Activated CD4-positive, CD25-positive, alpha-beta regulatory T cell treated with anti-CD3 and anti-CD28 coated beads, Interleukin-2, amount 50 U/mL, for 16 hours (primary cell): ENCODE data around the gene SEPSECS.

Experiments
- DNase-seq: peaks from one replicate; pipeline ENCODE4 v3.0.0-alpha.2; 2020; ENCODE audit warnings: low read depth, low spot score

Gene SEPSECS

DNA sequence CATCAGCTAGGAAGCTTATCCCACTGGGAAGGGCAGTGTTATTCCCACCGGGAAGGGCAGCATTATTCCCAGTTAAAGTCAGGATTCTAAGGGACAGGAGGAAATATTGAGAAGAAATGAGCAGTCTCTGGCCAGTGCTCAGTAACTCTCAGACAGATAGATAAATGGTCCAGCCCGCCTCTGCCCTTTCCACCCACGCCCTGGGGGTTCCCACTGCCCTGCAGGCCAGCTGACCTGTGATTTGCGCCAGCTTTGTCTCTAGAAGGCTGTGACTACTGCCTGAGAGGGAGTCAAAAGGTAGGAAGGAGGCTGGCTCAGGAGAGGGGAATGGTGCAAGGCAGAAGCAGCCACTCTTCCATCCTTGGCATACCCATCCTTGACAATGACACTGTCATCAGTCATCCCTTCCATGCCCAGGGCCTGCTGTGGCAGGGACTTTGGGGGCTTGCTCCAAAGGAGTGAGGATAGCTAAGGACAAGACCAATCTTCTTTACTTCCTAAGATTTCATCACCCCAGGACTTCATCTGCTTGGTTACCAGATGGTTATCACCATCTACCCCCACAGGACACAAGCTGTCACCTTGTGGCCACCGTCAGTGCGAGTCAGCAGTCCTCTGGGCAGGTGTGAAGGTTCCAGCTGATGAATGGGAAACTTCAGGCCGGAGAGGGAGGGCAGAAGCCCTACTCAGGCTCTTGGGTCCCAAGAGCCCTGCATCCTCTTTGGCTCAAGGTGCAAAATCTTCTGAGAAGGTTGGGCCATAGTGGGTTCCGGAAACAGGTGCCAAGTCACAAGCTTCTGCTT, 49.5 kb downstream of the SEPSECS start:
- no peak for DNase-seq

DNA sequence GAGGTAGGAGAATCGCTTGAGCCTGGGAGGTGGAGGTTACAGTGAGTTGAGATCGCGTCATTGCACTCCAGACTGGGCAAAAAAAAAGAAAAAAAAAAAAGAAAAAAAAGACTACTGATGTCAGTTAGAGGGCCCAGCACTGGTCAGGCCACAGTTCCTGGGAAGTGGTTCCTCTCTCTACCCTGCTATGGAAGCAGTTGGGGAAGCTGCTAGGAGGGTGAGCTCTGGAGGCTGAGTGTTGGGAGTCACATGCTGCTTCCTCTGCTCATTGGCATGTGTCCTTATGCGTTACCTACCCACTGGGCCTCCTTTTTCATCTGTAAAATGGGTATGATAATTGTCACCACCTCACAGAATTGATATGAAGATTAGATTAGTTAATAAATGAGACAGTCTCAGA, 50.7 kb downstream of the SEPSECS start:
- DNase-seq, result no peak

DNA sequence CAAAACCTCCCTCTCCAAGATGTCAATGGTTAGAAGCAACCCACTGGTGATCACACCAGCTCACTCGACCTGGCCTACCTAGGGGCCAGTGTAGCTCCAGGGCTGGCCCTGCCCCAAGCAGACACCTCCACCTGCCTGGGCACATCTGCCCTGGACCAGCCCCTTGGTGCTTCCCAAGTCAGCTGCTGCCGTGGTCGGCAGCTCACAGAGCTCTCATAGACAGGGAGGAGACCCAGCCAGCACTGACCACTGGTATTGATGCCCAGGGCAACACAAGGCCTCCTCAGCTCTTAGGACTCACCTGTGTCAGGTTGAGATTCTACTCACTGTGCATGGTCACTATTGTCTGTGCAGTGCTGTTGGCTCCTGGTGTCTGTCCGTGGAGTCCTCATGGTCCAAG, 51.7 kb downstream of the SEPSECS start:
- DNase-seq, result no peak

DNA sequence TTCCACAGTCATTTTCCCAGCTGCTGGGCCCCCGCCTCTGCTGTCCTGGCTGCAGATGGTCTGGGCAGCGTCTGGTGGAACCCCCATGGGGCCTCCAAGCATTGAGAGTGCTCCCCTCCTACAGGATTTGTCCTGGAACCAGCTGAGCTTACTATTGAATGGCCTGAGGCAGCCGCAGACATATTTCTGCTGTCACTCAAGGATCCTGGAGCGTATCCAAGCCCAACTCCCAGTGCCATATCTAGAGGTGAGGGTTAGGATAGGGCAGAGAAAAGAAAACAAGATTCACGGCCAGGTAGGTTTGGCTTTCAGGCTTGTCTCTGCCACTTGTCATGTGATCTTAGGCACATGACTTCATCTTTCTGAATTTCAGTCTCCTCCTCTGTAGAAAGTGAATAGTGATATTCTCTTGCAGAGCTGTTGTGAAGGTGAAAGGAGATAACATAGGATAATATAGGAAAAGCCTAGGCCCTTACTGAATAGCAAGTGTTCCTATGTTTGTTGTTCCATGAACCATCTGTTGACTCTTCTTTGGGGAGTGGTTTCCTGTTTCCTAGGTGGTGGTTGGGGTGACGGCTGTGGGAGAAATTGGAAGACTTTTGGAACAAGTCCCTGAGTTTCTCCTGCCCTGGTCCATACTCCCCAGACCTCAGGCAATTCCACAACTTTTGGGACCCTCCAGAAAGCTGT, 52.3 kb downstream of the SEPSECS start:
- no peak for DNase-seq

DNA sequence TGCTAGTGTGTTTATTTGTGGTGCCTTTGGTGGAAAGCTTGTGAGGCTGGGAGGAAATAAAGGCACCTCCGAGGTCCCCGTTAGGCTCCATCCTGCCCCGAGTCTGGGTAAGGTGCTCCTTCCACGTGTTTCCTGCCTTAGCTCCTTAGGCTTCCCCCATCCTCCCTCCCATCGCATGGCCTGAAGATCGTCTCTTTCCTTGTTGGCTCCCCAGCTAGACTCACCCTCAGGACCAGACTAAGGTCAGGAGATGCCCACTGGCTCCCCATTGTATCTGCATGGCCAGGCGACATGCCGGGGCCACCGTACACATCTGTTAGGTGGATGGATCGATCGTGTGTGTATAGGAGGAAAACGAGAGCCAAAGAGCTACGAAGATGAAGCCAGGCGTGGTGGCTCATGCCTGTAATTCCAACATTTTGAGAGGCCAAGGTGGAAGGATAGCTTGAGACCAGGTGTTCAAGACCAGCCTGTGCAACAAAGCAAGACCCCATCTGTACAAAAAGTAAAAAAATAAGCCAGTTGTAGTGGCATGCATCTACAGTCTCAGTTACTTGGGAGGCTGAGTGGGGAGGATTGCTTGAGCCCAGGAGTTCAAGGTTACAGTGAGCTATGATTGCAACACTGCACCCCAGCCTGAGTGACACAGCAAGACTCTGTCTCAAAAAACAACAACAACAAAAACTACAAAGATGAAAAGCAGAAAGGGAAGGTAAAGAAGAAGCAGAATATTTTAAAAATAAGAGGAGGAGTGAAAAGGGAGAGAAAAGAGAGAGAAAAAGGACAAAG, 53.7 kb downstream of the SEPSECS start:
- DNase-seq, result no peak

DNA sequence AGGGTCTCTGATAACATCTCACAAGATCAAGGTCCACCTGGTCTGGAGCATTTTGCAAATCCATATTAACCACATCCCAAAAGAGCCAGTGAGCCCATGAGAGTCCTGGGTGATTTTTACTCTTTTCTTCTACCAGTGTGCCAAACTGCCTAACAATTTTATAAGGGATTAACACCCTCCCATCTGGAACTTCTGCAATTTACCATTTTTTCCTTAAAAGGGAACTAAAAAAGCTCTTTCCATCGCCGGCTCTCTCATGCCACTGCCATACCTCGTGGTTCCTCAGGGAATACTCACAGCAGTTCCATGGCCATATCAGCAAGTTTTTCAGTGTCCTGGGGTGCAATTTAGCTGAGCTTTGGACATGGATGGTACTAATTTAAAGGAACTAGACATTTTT, 55.7 kb downstream of the SEPSECS start:
- DNase-seq, result no peak

DNA sequence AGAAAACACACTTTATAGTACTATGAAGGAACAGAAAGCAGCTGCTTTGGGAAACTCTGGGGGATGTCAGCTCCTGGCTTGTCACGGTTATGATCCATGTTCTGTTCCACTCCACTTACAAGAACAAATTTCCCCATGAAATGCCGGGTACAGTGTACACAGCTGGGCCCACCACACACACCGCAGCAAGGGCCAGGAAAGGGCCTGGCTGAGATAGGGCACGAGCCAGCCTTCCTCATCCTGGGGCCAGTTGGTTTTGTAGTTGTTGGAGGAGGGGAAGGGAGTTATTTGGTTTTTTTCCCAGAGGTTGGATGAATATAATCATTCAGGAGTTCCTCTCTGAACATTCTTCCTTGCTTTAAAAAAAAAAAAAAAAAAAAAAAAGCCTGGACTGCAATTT, 56.8 kb downstream of the SEPSECS start:
- no peak for DNase-seq

DNA sequence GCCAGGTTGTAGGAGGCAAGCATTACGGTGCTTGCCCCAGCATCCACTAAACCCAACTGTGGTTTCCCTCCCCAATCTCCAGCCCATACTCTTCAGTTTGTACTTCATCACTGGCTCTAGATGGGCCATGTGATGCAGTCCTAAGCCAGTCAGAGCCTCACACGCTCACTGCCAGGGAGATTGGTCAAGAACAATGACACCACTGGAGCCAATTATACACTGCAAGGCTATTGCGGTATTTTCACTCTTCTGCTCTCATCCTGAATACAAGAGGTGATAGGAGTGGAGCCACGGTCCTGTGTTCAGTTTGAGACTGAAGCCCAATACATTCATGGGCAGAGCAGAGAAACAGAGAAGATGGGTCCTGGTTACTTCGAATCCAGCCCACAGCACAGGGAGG, 58.4 kb downstream of the SEPSECS start:
- no peak for DNase-seq

DNA sequence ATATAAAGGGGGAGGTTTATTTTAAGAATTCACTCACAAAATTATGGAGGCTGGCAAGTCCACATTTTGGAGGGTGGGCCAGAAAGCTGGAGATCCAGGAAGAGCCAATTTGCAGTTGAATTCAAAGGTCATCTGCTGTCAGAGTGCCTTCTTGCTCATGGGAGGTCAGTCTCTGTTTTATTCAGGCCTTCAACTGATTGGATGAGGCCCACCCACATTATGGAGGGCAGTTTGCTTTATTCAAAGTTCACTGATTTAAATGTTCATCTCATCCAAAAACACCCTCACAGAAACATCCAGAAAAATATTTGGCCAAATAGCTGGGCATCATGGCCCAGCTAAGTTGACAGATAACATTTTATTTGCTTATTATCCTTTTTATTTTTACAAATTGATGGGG, 59.5 kb downstream of the SEPSECS start:
- DNase-seq, result no peak

DNA sequence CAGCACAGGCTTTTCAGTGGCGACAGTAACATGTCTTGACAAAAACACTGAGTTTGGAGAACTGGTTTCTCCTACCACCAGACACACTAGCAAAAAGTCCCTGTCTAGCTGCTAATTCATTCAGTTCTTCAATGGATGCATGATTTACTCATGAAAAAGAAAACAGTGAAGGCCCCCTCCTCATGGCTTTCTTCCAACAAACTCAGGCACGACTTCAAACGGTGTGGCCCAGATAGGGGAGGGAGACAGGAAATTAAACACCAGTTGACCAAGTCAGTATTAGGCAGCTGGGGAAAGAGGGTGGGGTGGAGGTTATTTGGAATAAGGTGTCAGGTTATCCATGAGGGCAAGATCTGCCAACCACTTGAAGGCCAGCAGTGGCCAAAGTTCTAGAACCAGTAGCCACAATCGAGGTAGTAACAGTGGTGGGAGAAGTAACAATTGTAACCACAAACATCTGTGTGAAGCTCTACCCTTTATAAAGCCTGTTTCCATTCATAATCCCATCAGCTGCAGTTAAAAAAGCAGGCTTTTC, 60.2 kb downstream of the SEPSECS start:
- DNase-seq, result no peak

DNA sequence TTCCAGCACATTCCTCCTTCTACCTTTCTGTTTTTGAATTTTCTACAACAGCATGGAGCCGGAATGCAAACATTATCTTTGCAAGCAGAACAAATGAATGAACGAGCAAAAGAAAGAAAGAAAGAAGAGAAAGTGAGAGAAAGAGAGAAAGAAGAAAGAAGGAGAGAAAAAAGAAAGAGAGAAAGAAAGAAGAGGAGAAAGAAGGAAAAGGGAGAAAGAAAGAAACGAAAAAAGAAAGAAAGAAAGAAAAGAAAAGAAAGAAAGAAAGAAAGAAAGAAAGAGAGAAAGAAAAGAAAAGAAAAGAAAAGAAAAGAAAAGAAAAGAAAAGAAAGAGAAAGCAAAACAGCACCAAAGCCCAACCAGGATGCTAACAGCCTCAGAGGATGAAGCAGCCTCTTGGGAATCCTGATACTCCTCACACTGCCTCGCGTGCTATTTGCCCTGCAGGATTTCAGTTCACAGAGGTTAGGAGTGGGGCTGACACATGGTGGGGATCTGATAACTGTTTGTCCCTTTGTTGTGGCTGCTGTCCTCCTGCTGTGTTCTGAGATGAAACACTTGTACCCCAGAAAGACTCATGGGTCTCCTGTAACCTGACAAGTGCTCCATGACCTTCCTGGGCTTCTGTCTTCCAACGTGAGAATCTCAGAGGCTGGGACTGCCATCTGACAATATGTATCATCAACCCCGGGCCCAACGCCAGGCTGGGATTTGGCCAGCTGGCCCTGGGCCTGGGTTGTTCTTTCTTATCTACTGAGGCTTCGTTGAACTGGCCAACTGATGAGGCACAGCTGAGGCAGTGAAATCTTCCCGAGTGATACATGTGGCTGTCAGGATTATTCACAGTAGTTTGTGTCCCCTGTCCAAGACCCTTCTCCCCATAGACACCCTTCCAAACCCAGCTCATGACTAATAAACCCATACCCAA, 61.0 kb downstream of the SEPSECS start:
- no peak for DNase-seq

DNA sequence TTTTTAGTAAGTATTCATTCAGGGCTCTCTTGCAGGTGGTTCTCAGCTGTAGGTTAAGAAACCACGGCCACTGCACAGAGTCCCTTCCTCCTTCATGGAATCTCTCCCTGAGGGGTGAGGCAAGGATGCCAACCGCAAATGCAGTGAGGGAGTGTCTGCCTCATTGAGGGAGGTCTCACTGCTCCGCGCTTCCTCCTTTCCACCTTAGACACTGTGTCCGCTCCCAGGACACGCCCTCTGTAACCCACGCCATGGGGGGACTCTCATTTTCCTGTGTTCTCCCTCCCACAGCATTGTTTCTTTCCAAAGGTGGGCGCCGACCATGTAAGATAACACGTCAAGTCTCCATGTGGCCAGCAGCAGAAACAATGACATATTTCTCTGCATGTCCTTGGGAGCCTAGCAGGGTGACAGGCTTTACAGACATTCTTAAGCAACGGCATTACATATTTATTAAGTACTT, 63.2 kb downstream of the SEPSECS start:
- no peak for DNase-seq

DNA sequence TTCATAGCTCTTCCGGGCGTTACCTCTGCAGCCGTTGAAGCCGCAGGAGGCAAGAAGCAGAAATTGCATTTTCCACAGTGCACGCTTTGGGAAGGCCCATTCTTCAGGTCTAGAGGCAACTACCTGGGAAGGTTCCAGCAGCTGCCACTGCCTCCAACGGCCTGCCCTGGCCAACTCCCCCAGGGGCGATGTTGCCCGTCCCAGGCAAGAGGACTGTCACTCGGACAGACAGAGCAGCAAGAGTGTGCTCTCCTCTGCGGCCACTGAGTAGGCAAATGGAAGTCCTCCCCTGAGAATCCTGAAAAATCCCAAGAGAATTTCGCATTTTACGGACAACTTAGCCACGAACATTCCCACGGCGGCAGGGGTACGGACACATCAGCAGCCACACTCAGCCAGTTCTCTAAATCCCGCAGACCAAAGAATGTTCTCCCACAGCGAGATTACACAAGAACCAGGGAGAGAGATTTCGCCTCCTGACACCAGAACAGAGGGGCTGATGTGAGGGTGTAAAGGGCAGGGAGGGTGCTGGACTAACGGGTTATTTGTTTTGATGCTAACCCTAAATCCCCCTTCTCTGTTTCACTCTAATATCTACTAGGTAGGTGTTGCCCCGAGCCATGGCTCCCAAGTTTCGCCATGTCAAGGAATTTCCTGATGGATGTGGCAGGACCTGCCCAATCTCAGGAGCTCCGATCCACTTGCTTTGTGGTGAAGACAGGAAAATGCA, 63.8 kb downstream of the SEPSECS start:
- DNase-seq, result no peak

DNA sequence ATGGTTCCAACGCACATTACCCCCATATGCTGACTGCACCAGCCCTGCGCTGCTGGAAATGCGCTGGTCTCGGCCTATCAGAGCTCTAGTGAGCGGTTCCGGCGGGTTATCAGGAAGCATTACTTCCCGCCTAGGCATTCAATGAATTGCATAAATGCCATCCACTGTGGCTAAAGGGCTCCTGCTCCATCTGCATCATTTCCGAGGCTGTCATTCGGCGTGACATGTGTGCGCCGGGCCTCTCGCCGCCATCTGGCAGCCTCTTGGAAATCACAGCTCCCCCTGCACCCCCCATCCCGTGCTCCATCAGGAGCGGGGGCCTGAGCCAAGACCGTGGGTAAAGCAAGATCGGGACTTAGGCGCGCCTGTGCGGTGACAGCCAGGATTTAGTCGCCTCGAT, 64.4 kb downstream of the SEPSECS start:
- DNase-seq, result no peak

DNA sequence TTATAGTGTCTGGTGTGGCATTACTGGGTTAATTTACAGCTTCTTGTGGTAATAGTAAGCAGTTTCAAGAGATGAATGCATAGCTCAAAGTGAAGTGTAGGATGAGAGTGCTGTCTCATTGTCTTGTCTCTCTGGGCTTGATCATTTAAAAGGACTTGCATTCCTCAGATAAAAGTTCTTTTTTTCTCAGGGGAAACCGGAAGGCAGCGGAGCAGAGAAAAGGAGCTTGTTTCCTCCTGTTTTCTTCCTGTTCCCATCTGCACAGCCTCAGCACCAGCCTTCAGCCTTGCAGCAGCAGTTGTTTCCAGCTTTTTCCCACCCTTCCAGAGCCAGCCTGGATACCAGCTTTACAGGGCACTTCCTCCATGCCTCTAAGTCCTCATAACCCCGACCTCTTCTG, 68.1 kb downstream of the SEPSECS start:
- DNase-seq, result no peak

DNA sequence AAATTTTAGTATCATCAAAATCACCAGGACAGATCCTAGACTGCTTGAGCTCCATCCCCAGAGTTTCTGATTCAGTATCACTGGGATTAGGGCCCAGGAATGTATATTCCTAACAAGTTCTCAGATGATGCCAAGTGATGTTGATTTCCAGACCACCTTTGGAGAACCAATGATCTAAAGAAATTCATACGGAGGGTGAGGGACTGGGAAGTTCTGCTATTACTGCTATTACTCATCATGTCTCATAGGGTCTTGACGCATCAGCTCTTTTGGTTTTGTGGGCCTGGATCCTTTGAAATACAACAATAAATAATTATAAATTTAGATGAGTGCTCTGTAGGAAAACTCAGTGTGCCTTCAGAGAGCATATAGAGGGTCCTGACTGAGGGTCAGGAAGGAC, 69.7 kb downstream of the SEPSECS start:
- no peak for DNase-seq

DNA sequence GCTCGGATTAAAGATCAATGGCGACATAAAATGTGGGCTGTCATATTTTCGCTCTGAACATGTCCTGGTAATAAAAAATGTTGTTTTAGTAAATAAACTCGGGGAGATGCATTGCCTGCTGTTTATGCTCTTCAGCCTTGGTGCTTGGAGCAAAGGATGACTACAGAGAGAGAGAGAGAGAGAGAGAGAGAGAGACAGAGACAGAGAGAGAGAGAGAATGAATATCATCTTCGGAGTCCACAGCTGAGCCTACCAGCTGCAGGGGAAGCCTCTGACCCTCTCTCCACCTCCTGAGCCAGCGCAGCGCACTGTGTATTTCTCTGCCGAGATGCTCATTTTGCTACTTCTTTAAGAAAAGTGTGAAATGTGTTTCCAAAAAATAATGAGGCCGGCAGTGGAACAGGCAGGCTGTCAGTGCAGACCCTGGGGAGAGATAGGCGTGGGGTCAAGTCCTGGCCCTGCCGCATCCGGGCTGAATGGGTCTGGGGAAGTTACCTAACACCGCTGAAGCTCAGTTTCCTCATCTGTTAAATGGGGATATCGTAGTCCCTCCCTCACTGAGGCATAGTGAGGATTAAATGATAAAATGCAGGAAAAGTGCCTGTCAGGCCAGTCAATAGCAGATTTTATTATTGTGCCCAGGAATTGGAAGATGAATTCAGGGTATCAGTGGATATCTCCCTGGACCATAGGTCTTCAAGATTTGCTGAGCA, 71.0 kb downstream of the SEPSECS start:
- DNase-seq, result no peak

DNA sequence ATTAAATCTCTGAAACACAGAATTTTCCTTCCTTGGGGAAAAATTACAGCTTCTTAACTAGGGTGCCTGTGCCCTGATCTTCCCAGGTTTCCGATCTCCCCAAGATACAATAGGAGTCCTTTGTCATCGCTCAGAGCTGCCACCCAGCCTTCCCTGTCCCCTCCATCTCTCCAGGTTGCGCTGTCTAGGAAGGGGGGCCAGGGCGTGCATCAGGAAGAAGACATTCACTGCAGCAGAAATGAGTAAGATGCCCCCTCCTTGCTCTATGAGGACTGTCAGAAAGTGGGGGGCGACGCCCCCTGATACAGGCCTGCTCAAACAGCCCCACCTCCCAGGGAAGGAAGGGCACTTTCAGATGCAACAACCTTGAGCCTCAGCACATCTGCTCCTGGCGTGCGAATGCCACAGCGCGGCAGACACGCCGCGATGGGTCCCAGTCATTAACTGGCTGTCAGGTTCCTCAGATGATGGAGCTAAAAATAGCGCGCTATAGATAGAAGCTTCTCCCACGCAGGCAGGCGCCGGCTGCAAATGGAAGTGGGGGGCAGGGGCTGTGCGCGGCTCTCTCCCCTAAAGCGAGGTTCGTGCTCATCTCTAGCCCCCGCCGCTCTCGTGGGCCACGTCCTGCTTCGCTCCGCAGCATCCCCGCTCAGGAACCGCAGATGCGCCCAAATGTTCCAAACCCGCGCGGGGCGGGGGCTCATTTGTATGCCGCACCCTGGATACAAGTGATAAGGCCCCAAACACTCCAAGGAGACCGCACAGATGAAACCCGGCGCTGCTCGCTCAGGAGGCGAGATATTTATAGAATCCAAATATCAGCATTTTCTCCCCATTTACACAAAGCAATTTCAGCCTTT, 71.9 kb downstream of the SEPSECS start:
- DNase-seq, result no peak

DNA sequence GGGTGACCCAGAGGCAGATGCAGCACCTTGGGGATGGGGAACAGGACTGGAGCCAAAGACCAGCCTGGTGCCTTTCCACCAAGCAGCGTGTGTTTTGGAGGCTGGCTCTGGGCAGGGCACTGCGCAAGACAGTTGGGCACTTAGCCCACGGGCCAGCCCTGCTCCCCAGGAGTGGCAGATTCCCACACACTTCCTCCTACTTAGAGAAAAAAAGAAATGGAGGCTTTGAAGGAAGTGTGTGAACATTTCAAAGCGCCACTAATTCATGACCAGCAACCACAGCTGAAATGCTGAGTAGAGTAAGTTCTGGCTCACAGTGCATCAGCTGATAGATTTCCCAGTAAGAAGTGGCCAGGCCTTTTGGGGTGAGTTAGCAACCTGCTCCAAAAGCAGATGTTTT, 74.6 kb downstream of the SEPSECS start:
- DNase-seq, result no peak
